Endodermal cell (in vitro differentiated cells): ENCODE results near the gene RCAN3. TPM values are rescaled to one million over a fixed set of nuclear protein-coding genes. Genes with fewer than 3 reads are reported as not detected.
A peak's percentile ranks its signal among the peaks of the same experiment; 100 is the strongest.

ENCODE experiments used
- DNase-seq: peaks from one replicate; pipeline ENCODE4 v3.0.0-alpha.2; 2017
- H3K27ac ChIP-seq: 2 replicates; pipeline ENCODE4 v1.5.1; 2013; ENCODE audit warnings: mild to moderate bottlenecking, low read depth, low read length, moderate library complexity
- H3K27me3 ChIP-seq: 2 replicates; pipeline ENCODE4 v1.6.1; 2013; ENCODE audit warnings: mild to moderate bottlenecking, low read length, moderate library complexity; ENCODE audit not compliant: insufficient read depth, control insufficient read depth, poor library complexity, severe bottlenecking
- H3K36me3 ChIP-seq: 2 replicates; pipeline ENCODE4 v1.7.0; 2013; ENCODE audit warnings: mild to moderate bottlenecking, low read length, moderate library complexity; ENCODE audit not compliant: control insufficient read depth, insufficient read depth
- H3K4me1 ChIP-seq: one replicate; pipeline ENCODE4 v1.7.0; 2013; ENCODE audit warnings: low read length; ENCODE audit not compliant: control insufficient read depth, insufficient read depth
- H3K4me3 ChIP-seq: 2 replicates; pipeline ENCODE4 v1.5.1; 2013; ENCODE audit warnings: mild to moderate bottlenecking, low read length, moderate library complexity
- H3K9ac ChIP-seq: 2 replicates; pipeline ENCODE4 v1.6.1; 2013; ENCODE audit warnings: mild to moderate bottlenecking, low read length, moderate library complexity; ENCODE audit not compliant: poor library complexity, severe bottlenecking; ENCODE audit errors: extremely low read depth
- H3K9me3 ChIP-seq: 2 replicates; pipeline ENCODE4 v1.6.1; 2013; ENCODE audit warnings: mild to moderate bottlenecking, low read length, moderate library complexity; ENCODE audit not compliant: control insufficient read depth
- H3K27ac Mint-ChIP-seq: 2 replicates; pipeline ENCODE4 v1.8.0; 2020; ENCODE audit warnings: mixed read lengths
- H3K27me3 Mint-ChIP-seq: 2 replicates; pipeline ENCODE4 v1.8.0; 2021; ENCODE audit warnings: mild to moderate bottlenecking, mixed read lengths; ENCODE audit not compliant: insufficient read depth
- H3K36me3 Mint-ChIP-seq: 2 replicates; pipeline ENCODE4 v1.8.0; 2020; ENCODE audit warnings: low read depth, mixed read lengths
- H3K4me1 Mint-ChIP-seq: 2 replicates; pipeline ENCODE4 v1.8.0; 2020; ENCODE audit warnings: mixed read lengths
- H3K4me3 Mint-ChIP-seq: 2 replicates; pipeline ENCODE4 v1.8.0; 2020; ENCODE audit warnings: mild to moderate bottlenecking, moderate library complexity, mixed read lengths
- H3K9me3 Mint-ChIP-seq: 2 replicates; pipeline ENCODE4 v1.8.0; 2020; ENCODE audit warnings: mild to moderate bottlenecking, mixed read lengths
- CTCF ChIP-seq: fragments of 200-600 bp; sonication (generic); conservative IDR thresholded peaks from 2 replicates; pipeline ENCODE4 v1.5.0; 2021; ENCODE audit warnings: antibody characterized with exemption, mild to moderate bottlenecking
- WGBS, 2 experiments: methylation state at CpG; one replicate each; pipeline versions ENCODE4 v1.1.5 to v1.1.7; 2013; ENCODE audit warnings: missing lambda C conversion rate in 2 of 2, mixed read lengths in 1 of 2; ENCODE audit not compliant: insufficient coverage in 1 of 2, insufficient read length in 1 of 2; 5-methylcytosine and 5-hydroxymethylcytosine counted together
- total RNA-seq, 2 donors: library from RNA; stranded (reverse); fragmentation: NEBNext Ultra II Directional in 1 of 2; extraction: Animal tissue kit (Norgen Biotek cat#: 25700) in 1 of 2; gene quantifications; 2 replicates in 1 of 2; 3 replicates in 1 of 2; pipeline ENCODE4 v1.2.1, GENCODE V29; 2021

RCAN3 gene
- total RNA-seq, 2 donors from 2014 or later, result 31.9 to 36.8 TPM

- Mint-ChIP-seq H3K27ac (no peak overlapping the region), H3K36me3 (no peaks in the 10 kb centered on the region)
Measured at GRCh38 chr1:24566236-24566867, 63.7 kb downstream of the RCAN3 start.

GRCh38 chr1:24567792-24568388, 65.3 kb downstream of the RCAN3 start:
- no peaks in the 10 kb centered on the region for H3K36me3 Mint-ChIP-seq
- peak; percentile 61 for TF ChIP-seq CTCF
- no peak overlapping the region for H3K4me3 Mint-ChIP-seq
- no peaks in the 10 kb centered on the region for H3K27me3 ChIP-seq
- H3K36me3 ChIP-seq, result no peaks in the 10 kb centered on the region
- H3K27ac Mint-ChIP-seq, result no peak overlapping the region
- WGBS, 2 experiments, result 88 to 100% methylated on average over 2 to 17 of the region's 17 CpGs
- peaks cover 29% of the 10 kb centered on the region for H3K4me1 Mint-ChIP-seq
- H3K27me3 Mint-ChIP-seq, result no peaks in the 10 kb centered on the region
- no peaks in the 10 kb centered on the region for H3K9me3 ChIP-seq
- no peak overlapping the region for H3K4me3 ChIP-seq
- H3K9me3 Mint-ChIP-seq, result peaks cover 1% of the 10 kb centered on the region
- no peak overlapping the region for H3K27ac ChIP-seq
- DNase-seq, result peak; percentile 70
- no peak overlapping the region for H3K9ac ChIP-seq
- H3K4me1 ChIP-seq, result no peaks in the 10 kb centered on the region

More at GRCh38 chr1:24566236-24566867, 63.7 kb downstream of the RCAN3 start:
- Histone ChIP-seq H3K9ac (no peak overlapping the region), H3K27ac (no peak overlapping the region), H3K36me3 (no peaks in the 10 kb centered on the region), H3K9me3 (no peaks in the 10 kb centered on the region), H3K4me3 (no peak overlapping the region), H3K4me1 (peaks cover 4% of the 10 kb centered on the region), H3K27me3 (no peaks in the 10 kb centered on the region)
- H3K4me3 Mint-ChIP-seq, result no peak overlapping the region
- WGBS, 2 experiments, result 93% methylated on average over 2 to 3 of the region's 3 CpGs
- no peaks in the 10 kb centered on the region for H3K27me3 Mint-ChIP-seq
- peaks cover 1% of the 10 kb centered on the region for H3K9me3 Mint-ChIP-seq
- peaks cover 29% of the 10 kb centered on the region for H3K4me1 Mint-ChIP-seq
- no peak for DNase-seq
- no peak for TF ChIP-seq CTCF

GRCh38 chr1:24568475-24568874, 65.8 kb downstream of the RCAN3 start:
- Histone ChIP-seq H3K4me1 (no peaks in the 10 kb centered on the region), H3K27ac (no peak overlapping the region), H3K4me3 (no peak overlapping the region), H3K27me3 (no peaks in the 10 kb centered on the region), H3K9me3 (no peaks in the 10 kb centered on the region), H3K36me3 (no peaks in the 10 kb centered on the region), H3K9ac (no peak overlapping the region)
- H3K27ac Mint-ChIP-seq, result no peak overlapping the region
- WGBS, 2 experiments, result 95 to 100% methylated on average over 1 to 2 of the region's 2 CpGs
- H3K36me3 Mint-ChIP-seq, result no peaks in the 10 kb centered on the region
- no peak for DNase-seq
- peaks cover 29% of the 10 kb centered on the region for H3K4me1 Mint-ChIP-seq
- TF ChIP-seq CTCF, result no peak
- H3K9me3 Mint-ChIP-seq, result peaks cover 1% of the 10 kb centered on the region
- H3K4me3 Mint-ChIP-seq, result no peak overlapping the region
- H3K27me3 Mint-ChIP-seq, result no peaks in the 10 kb centered on the region
